GM19324 (cell line): Measurements from ENCODE around the gene PLXNA2.

Experiments used
- ATAC-seq: cut with Tn5 transposase; IDR thresholded peaks from one replicate; pipeline ENCODE4 v1.9.1; 2021; ENCODE audit warnings: mild to moderate bottlenecking, moderate library complexity; ENCODE audit not compliant: unreplicated experiment, low FRiP score

PLXNA2 gene

GRCh38 chr1:208078752-208079151 is 165.4 kb downstream of the PLXNA2 start:
- no peak for ATAC-seq

GRCh38 chr1:208077232-208078075 is 166.7 kb downstream of the PLXNA2 start:
- ATAC-seq: no peak

DNA sequence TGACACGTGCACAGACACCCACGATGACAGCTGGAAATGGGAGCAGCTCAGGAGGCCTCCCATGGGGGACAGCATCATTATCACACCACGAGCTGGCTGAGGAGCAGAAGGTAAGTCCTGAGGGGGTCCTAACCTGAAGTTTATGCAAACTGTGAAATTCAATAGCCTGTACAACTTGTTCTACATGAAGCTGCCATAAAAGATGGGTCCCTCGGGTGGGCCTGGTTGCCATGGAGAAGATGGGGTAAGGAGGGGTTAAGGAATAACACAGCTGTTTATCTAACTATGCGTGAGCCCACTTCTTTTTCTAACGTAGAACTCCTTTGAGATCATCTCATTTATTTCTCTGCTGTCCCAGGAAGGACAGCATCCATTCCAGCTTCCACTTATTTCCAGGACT is 169.8 kb downstream of the PLXNA2 start:
- ATAC-seq: no peak

DNA sequence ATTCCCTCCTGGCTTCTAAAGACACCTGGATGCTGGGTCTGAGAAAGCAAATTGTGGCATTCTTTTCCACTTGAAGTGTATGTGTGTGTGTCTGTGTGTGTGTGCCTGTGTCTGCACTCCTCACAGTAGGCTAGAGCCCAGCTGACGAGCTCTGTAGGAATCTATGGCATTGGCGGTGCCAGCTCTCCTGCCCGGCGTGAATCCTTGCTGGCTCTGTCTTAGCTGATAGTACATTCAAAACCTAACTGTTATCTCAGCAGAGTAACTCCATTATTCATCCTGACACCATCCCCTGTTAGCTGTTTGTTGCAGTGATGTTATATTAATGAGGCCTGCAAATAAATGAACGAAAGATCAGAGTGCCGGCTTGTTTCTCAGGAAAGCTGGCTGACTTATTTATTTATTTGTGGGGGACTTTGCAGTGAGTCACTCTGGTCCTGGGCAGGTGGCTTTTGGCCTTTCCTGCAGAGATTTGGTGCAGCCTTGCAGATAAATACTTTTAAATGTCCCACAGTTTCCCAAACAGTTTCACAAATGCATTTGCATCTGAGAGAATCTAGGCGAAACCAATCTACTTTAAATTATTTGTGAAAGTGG is 172.7 kb downstream of the PLXNA2 start:
- ATAC-seq: no peak

GRCh38 chr1:208069908-208070307 is 174.3 kb downstream of the PLXNA2 start:
- ATAC-seq: no peak

DNA sequence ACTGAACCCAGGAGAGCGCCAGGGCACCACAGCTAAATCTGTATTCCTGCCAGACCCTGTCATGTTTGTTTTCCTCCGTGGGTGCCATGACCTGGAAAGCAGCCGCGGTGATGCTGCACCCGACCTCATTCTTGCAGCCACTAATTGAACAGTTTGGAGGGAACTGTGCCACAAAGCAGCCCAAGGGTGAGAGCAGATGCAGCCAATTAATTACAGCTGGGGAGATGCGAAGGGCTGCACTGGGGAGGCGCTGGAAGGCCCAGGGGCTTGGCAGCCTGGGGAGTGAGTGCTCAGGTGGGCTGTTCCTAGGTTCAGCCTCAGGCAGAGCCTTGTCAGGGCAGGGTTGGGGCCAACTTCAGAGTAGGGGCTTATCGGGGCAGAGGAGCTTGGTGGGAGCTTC is 174.9 kb downstream of the PLXNA2 start:
- ATAC-seq: no peak

GRCh38 chr1:208068908-208069307 is 175.3 kb downstream of the PLXNA2 start:
- no peak for ATAC-seq

DNA sequence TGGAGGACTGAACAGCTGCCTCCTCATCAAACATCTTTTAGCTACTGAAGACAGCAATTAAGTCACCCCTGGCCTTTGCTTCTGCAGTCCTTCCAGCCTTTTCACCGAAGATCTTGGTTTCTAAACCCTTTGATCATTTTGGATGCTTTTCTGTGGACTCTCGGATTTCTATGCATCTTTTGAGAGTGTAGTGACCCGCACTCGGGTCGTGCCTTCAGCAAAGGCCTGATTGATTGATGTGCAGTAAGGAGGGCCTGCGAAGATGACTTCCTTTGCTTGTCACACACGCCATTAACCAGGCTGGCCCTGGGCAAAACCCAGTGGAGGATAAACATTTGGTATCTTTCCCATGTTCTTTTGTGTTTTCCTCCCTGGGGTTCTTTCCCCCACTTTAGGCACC is 175.8 kb downstream of the PLXNA2 start:
- no peak for ATAC-seq

DNA sequence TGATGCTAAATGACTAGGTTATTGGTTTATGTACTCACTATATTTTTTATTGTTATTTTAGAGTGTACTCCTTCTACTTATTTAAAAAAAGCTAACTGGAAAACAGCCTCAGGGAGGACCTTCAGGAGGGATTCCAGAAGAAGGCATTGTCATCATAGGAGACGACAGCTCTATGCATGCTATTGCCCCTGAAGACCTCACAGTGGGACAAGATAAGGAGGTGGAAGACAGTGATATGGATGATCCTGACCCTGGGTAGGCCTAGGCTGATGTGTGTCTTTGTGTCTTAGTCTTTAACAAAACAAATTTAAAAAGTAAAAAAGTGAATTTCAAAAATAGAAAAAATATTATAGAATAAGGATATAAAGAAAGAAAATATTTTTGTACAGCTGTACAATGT is 177.6 kb downstream of the PLXNA2 start:
- ATAC-seq: no peak

- no peak for ATAC-seq
Measured at GRCh38 chr1:208065862-208066261, 178.3 kb downstream of the PLXNA2 start.

DNA sequence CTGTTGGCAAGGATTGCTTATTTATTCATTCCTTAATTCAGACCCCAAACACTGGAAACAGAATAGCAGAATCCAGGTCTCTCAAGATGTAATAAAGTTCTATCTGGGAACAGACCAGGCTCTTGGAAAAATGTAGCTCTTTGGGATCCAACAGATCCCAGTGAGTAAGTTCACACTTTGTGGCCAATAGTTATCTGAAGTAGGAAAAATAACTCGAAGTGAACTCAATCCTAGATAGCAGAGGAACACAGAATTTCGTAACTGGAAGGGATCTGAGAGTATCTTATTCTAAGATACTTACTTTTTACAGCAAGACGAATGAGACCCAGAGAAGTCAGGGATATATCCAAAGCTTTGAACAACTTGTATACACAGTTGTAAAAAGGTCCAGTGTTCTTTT is 182.6 kb downstream of the PLXNA2 start:
- ATAC-seq: no peak

DNA sequence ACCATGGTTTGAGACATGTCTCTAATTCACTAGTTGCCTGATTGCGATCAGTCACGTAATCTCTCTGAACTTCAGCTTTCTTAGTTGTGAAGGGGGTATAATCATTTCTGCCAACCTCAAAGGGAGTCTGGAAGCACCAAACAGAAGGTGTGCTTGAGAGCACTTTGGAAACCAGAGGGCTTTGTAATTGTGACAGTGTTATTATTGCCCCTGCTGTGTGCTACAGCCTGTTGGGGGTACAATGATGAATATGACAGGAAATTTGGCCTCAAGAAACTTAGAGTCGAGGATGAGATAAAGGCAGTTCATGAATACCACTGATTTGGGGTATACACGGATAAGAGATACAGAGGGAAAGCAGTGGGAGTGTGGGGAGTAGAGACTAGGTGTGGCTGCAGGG is 183.1 kb downstream of the PLXNA2 start:
- no peak for ATAC-seq

DNA sequence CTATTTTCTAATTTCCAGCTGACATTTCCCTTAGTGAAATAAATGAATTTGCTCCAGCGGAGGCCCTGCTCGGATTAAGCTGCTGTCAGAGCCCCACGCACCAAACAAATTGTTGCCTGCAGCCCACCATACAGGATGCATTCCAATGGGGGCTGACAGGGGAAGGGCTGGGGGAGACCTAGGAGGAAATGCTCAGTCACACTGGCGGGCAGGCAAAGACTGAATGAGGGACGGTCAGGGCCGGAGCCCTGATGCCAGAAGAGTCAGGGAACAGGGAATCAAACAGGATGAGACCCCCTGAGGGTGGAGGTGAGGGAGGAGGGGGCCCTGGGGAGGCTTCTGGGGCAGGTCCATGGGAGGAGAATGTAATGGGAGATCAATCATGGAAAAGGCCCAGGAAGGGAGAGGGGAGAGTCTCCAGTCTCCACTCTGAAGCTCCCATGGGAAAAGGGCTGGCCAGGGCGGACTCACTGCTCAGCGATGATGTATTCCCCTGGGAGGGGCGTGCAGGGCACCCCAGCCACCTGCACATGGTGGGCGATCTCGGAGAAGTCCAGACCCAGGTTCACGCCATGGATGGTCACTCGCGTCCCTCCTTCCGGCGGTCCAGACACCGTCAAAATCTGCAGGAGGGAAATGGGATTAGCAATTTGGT is 183.8 kb downstream of the PLXNA2 start:
- ATAC-seq: no peak

- no peak for ATAC-seq
Measured at GRCh38 chr1:208059409-208060001, 184.7 kb downstream of the PLXNA2 start.

DNA sequence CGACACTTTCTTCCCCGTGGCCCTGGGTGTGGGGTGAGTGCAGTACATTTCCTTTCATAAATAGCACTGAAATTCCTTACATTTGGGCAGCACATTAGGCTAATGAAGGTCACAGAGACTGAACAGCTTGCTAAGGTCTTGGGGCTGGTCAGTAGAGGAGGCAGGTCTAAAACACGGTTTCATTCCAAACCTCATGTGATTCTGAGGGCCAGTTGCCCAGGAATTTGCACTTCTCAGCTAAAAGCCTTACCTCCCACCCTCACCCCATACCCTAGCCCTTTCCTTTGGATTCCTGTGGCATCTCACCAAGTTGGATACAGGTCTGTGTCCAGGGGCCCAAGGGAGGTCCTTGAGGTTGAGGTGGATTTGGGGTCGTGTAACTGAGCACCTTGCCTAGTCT is 185.4 kb downstream of the PLXNA2 start:
- no peak for ATAC-seq

DNA sequence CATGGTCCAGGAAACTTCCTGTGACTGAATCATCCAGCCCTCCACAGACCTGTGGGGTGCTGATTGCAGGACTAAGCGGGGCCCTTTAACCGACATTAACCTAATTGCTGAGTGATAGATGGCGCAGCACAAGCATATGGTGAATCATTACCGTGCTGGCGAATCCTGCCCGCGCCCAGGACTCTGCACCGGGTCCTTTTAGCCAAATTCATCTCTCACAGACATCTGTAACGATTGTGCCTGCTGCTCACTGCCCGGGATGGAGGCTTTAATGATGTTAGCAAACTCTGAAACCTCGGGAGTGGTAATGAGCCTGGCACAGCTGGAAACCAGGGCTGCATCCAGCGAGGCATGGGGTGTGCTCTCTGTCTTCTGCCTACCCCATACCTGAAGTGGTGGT is 185.9 kb downstream of the PLXNA2 start:
- ATAC-seq: no peak

DNA sequence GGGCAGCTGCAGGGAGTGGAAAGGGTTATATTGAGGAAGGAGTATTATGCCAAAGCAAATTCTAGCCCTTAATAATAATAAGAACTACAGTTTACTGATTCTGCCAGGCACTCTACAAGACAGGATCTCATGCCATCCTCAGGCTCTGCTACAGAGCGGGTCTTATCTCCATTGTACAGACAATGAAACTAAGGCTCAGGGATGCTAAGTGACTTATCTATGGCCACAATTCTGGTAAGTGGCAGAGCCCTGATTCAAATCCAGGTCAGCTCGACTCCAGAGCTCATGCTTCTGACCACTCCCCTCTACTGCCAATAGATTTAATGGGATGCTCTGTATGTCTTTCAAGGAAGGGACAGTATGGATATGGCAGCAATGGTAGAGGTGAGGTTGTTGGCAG is 187.1 kb downstream of the PLXNA2 start:
- no peak for ATAC-seq

DNA sequence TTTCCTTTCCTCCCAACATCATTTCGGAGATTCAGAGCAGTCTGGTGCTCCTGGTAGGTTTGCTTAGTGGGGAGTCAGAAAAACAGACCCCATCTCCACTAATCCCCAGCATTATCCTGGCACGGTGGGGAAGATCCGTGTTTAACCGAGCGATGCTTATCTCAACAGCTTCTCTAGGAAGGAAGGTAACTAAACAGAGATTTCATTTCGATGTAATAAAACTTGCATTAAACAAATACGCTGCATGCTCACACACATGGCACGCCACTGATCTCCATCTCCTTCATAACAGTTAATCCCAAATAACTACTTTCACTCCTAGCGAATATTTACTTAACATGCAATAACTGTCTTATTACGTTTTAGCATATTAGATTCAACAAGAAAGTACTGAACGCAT is 188.6 kb downstream of the PLXNA2 start:
- no peak for ATAC-seq

DNA sequence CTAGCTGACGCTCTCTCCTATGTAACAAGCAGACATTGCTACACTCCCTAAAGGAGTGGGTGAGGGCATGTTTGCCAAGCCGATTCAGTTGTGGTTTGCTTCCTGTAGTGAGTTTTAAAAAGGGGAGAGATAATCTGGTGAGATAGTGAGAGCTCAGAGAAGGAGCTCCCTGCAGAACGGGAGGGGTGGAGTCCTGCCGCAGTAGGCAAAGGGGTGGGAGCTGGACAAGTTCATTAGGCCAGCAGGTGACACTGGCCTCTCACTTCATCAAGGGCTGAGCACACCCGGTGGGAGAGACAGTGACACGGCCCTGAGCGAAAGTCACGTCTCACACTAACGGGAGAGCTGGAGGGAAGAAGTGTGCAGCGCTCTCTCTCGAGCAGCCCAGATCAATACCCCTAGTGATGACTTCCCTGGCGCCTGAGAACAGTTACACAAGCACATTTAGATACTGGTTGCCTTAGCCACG is 189.2 kb downstream of the PLXNA2 start:
- no peak for ATAC-seq

- ATAC-seq: no peak
Measured at GRCh38 chr1:208054485-208054884, 189.7 kb downstream of the PLXNA2 start.

- no peak for ATAC-seq
Measured at GRCh38 chr1:208053661-208054060, 190.5 kb downstream of the PLXNA2 start.
